Esophagus squamous epithelium (tissue), 4 donors: ENCODE measurements around the gene SKAP1.

Experiments
- POLR2A ChIP-seq, 4 donors: fragments of 450-650 bp; IDR thresholded peaks; one replicate each; pipeline ENCODE4 v1.6.1; 2017; ENCODE audit warnings: antibody characterized with exemption in 4 of 4, mild to moderate bottlenecking in 4 of 4, moderate library complexity in 3 of 4
- TF ChIP-seq, protein P1 (sequence below), 6 experiments: fragments of 450-650 bp in 4 of 6; fragments of 200-600 bp in 2 of 6; sonication (generic) in 2 of 6; IDR thresholded peaks; one replicate each; pipeline ENCODE4 v1.5.1; 2016 to 2019; ENCODE audit warnings: antibody characterized with exemption in 6 of 6, mild to moderate bottlenecking in 4 of 6, moderate library complexity in 4 of 6

DNA sequence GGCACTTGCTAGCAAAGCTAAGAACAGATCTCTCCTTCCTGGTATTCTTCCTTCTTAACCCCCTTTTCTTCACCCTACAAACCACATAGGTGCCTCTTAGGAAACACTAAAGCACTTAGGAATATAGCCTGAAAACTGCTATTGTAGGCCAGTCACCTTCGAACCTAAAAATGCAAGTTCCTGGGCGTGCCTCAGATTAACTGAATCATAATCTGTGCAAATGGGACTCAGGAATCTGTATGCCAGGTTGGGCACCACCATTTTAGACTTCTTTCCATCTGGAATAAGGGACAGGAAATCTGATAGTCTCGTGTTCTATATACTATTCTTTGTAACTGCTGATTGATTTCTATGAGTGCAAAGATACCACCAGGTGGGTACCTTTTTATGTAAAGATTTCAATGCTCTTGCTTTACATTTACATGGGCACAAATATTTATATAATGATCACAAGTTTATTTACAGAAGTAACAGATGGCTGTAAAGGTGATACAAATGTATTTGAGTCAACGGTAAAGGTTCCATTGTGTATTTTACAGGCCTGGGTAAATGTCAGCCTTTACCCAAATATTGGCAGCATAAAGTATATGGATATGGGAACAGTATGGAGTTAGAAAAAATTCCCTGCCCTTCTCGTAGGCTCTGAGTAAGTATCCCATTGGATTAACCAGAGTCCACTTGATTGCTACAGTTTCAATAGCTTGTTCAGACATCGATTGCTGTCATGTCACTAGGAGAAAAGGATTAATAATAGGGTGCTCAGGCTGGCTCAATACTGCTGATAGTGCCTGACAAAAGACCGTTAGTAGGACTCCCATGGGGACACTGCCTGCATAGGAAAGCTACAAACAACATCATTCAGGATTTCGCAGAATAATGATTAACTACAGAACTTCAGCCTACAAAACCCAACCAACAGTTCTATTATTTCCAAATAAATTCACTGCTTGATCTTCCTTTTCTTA lies 197.7 kb downstream of the SKAP1 start:
- TF ChIP-seq, protein P1, sequence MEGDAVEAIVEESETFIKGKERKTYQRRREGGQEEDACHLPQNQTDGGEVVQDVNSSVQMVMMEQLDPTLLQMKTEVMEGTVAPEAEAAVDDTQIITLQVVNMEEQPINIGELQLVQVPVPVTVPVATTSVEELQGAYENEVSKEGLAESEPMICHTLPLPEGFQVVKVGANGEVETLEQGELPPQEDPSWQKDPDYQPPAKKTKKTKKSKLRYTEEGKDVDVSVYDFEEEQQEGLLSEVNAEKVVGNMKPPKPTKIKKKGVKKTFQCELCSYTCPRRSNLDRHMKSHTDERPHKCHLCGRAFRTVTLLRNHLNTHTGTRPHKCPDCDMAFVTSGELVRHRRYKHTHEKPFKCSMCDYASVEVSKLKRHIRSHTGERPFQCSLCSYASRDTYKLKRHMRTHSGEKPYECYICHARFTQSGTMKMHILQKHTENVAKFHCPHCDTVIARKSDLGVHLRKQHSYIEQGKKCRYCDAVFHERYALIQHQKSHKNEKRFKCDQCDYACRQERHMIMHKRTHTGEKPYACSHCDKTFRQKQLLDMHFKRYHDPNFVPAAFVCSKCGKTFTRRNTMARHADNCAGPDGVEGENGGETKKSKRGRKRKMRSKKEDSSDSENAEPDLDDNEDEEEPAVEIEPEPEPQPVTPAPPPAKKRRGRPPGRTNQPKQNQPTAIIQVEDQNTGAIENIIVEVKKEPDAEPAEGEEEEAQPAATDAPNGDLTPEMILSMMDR (IDR thresholded peaks at IDR 0.05), result no peak
- TF ChIP-seq POLR2A (IDR thresholded peaks at IDR 0.05), result no peak
